DND-41 (cell line): ENCODE results near the gene SCYGR1.

Source experiments
- ATAC-seq: fragments of 200-7000 bp; cut with Tn5 transposase; 3 replicates; pipeline ENCODE4 v1.9.1; 2021; ENCODE audit warnings: low read depth; ENCODE audit not compliant: insufficient read depth
- DNase-seq: peaks from one replicate; pipeline ENCODE4 v3.0.0-alpha.2; 2020
- H2AFZ ChIP-seq: 2 replicates; pipeline ENCODE4 v1.6.0; 2012; ENCODE audit warnings: low read depth, low read length
- H3K27ac ChIP-seq: 2 replicates; pipeline ENCODE4 v1.5.1; 2012; ENCODE audit warnings: low read length, inconsistent platforms
- H3K27me3 ChIP-seq: fragments of 200-600 bp; sonication (generic); 2 replicates; pipeline ENCODE4 v1.6.0; 2012; ENCODE audit warnings: low read length, mild to moderate bottlenecking, inconsistent platforms; ENCODE audit not compliant: insufficient read depth, poor library complexity
- H3K36me3 ChIP-seq: 2 replicates; pipeline ENCODE4 v1.5.1; 2012; ENCODE audit warnings: low read length, inconsistent platforms; ENCODE audit not compliant: insufficient read depth
- H3K4me1 ChIP-seq: 2 replicates; pipeline ENCODE4 v1.5.1; 2012; ENCODE audit warnings: mild to moderate bottlenecking, low read length; ENCODE audit not compliant: insufficient read depth
- H3K4me2 ChIP-seq: 2 replicates; pipeline ENCODE4 v1.6.0; 2012; ENCODE audit warnings: mild to moderate bottlenecking, moderate library complexity, low read length, inconsistent platforms; ENCODE audit not compliant: insufficient read depth
- H3K4me3 ChIP-seq, 2 experiments: fragments of 200-600 bp in 1 of 2; shearing (Covaris generic) in 1 of 2; 2 replicates each; pipeline ENCODE4 v1.5.1; 2012 to 2016; ENCODE audit warnings: inconsistent platforms in 2 of 2, low read length in 2 of 2, mild to moderate bottlenecking in 2 of 2, low read depth in 1 of 2, moderate library complexity in 1 of 2
- H3K79me2 ChIP-seq: 2 replicates; pipeline ENCODE4 v1.6.0; 2012; ENCODE audit warnings: low read length, inconsistent platforms; ENCODE audit not compliant: insufficient read depth
- H3K9ac ChIP-seq: 2 replicates; pipeline ENCODE4 v1.6.0; 2012; ENCODE audit warnings: low read depth, mild to moderate bottlenecking, inconsistent platforms, low read length, moderate library complexity
- H3K9me3 ChIP-seq: 2 replicates; pipeline ENCODE4 v1.5.1; 2012; ENCODE audit warnings: low read length, moderate library complexity, mild to moderate bottlenecking, inconsistent platforms; ENCODE audit not compliant: insufficient read depth, severe bottlenecking
- H4K20me1 ChIP-seq: 2 replicates; pipeline ENCODE4 v1.6.0; 2012; ENCODE audit warnings: low read length; ENCODE audit not compliant: insufficient read depth
- EZH2 ChIP-seq: IDR thresholded peaks from 3 replicates; pipeline ENCODE4 v1.6.1; 2012; ENCODE audit warnings: borderline replicate concordance, low read depth, mild to moderate bottlenecking, moderate library complexity, low read length, inconsistent platforms; ENCODE audit not compliant: severe bottlenecking
- TF ChIP-seq, protein P1 (sequence below): IDR thresholded peaks from 2 replicates; pipeline ENCODE4 v1.5.1; 2012; ENCODE audit warnings: borderline replicate concordance, low read length, moderate library complexity, mild to moderate bottlenecking; ENCODE audit not compliant: poor library complexity, severe bottlenecking; ENCODE audit errors: extremely low read depth

The SCYGR1 gene

DNA sequence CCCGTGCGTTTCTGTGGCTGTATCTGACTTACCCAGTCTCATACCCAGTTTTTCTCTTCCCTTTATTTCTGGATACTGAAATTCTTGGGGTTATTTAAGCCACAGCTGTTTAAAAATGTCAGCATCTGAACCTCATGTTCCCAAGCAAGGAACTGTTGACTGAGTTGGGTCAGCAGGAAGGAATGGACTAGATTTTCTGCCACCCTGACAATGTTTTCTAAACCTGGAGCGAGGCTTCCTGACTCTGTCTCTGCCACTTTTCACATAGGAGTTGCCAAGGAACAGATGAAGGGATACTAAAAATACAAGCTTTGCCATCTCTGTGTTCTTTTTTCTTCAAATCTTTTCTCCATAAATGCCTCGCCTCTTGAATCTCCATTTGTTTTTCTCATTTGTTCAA, 29.0 kb upstream of the SCYGR1 start:
- no peak overlapping the region for H3K4me3 ChIP-seq
- no peaks in the 10 kb centered on the region for H4K20me1 ChIP-seq
- no peaks in the 10 kb centered on the region for H3K79me2 ChIP-seq
- no peaks in the 10 kb centered on the region for H3K9me3 ChIP-seq
- H3K27ac ChIP-seq = no peak overlapping the region
- H3K9ac ChIP-seq = no peak overlapping the region
- DNase-seq (no peak), ATAC-seq (no peak)
- no peaks in the 10 kb centered on the region for H3K27me3 ChIP-seq
- H3K4me2 ChIP-seq = no peak overlapping the region
- H3K36me3 ChIP-seq = no peaks in the 10 kb centered on the region
- H2AFZ ChIP-seq = no peak overlapping the region
- TF ChIP-seq EZH2 = no peak
- TF ChIP-seq, protein P1, sequence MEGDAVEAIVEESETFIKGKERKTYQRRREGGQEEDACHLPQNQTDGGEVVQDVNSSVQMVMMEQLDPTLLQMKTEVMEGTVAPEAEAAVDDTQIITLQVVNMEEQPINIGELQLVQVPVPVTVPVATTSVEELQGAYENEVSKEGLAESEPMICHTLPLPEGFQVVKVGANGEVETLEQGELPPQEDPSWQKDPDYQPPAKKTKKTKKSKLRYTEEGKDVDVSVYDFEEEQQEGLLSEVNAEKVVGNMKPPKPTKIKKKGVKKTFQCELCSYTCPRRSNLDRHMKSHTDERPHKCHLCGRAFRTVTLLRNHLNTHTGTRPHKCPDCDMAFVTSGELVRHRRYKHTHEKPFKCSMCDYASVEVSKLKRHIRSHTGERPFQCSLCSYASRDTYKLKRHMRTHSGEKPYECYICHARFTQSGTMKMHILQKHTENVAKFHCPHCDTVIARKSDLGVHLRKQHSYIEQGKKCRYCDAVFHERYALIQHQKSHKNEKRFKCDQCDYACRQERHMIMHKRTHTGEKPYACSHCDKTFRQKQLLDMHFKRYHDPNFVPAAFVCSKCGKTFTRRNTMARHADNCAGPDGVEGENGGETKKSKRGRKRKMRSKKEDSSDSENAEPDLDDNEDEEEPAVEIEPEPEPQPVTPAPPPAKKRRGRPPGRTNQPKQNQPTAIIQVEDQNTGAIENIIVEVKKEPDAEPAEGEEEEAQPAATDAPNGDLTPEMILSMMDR = no peak
- no peaks in the 10 kb centered on the region for H3K4me1 ChIP-seq

DNA sequence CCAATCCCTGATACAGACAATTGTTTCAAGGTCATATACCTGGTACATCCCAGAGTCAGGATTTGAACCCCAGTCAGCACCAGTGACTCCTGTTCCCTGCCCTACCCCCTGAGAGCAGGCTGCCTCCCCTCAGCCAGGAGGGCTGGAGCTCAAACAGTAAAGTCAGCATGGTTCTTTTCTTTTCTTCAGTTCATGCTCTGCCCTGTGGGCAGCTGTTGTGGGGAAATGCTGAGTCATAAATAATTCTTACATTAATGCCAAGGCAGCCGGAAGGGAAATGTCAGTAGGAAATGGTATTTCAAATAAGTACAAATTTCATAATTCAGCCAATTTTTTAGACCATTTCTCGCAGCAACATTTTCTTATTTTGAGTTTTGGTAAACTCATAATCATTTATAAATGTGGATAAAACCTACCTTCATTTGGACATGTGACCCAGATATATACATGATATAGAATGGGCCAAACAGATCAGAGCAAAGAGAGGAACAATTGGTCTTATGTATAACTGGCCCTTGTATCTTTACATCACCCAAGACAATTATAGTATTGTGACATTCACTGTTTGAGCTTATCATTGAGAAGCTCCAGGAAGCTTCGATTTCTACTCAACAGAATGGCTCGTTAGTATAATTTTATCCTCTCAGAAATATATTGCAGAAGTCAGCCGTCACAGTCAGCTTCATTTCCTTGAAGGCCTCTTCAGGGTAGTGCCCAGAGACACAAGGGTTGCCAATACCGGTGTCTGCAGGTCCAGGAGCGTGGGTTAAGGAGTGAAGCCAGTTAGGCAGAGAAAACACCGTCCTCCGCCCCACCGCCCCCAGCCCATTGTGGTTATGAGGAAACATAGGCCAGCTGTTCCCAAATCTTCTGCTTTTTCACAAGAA, 28.0 kb upstream of the SCYGR1 start:
- Histone ChIP-seq H3K36me3 (no peaks in the 10 kb centered on the region), H4K20me1 (no peaks in the 10 kb centered on the region), H3K9ac (no peak overlapping the region), H3K27me3 (no peaks in the 10 kb centered on the region), H2AFZ (no peak overlapping the region), H3K9me3 (no peaks in the 10 kb centered on the region), H3K79me2 (no peaks in the 10 kb centered on the region), H3K4me3 (no peak overlapping the region), H3K27ac (no peak overlapping the region), H3K4me1 (no peaks in the 10 kb centered on the region), H3K4me2 (no peak overlapping the region)
- ATAC-seq (no peak), DNase-seq (no peak)
- no peak for TF ChIP-seq EZH2
- TF ChIP-seq, protein P1 = no peak

DNA sequence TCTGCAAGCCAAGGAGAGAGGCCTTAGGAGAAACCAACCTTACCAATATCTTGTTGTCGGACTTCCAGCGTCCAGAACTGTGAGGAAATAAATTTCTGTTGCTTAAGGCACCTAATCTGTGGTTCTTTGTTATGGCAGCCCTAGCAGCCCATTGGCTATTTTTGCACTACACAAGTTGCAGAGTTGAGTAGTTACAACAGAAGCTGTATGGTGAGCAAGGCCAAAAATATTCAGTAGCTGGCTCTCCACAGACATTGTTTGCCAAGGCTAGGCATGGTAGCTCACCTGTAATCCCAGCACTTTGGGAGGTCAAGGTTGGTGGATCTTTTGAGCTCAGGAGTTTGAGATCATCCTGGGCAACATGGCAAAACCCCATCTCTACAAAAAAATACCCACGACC, 27.1 kb upstream of the SCYGR1 start:
- DNase-seq (no peak), ATAC-seq (no peak)
- TF ChIP-seq, protein P1 = no peak
- no peak for TF ChIP-seq EZH2
- no peaks in the 10 kb centered on the region for H3K9me3 ChIP-seq
- H3K4me2 ChIP-seq = no peak overlapping the region
- no peaks in the 10 kb centered on the region for H3K27me3 ChIP-seq
- no peak overlapping the region for H3K27ac ChIP-seq
- no peaks in the 10 kb centered on the region for H3K4me1 ChIP-seq
- H3K36me3 ChIP-seq = no peaks in the 10 kb centered on the region
- H2AFZ ChIP-seq = no peak overlapping the region
- H4K20me1 ChIP-seq = no peaks in the 10 kb centered on the region
- H3K79me2 ChIP-seq = no peaks in the 10 kb centered on the region
- no peak overlapping the region for H3K4me3 ChIP-seq
- H3K9ac ChIP-seq = no peak overlapping the region
